NAMALWA (cell line): ENCODE data around the gene ARL4C.
"Not testable (repeated sequence)": the region's sequence is repeated elsewhere in the genome, so short reads cannot be mapped to it uniquely, and the experiment has no call there.

Source experiments
- DNase-seq: peaks from one replicate; pipeline ENCODE4 v3.0.0-alpha.2; 2015; ENCODE audit warnings: low spot score

The ARL4C gene

GRCh38 chr2:234472155-234472554 is 24.7 kb downstream of the ARL4C start:
- DNase-seq = no peak

- DNase-seq = no peak
Observed at GRCh38 chr2:234469972-234470371, 26.9 kb downstream of the ARL4C start.

- DNase-seq = no peak
Observed at GRCh38 chr2:234469251-234469845, 27.5 kb downstream of the ARL4C start.

DNA sequence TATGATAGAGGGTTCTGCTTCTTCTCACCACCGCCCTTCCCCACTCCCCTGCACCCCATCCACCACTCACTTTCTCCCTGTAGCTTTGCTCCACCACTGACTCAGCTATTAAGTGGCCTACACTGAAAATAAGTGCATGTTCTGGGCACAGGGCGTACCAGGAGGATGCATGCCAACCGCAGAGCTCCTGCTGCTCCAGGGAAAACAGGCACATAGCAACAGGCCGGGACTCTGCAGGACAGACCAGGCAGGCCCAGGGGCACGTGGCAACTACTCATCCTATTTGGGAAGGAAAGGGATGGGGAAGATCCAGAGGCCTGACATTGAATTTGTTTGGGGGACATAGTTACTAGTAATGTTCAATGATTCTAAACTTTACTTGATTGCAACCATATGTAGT is 28.4 kb downstream of the ARL4C start:
- DNase-seq = no peak

DNA sequence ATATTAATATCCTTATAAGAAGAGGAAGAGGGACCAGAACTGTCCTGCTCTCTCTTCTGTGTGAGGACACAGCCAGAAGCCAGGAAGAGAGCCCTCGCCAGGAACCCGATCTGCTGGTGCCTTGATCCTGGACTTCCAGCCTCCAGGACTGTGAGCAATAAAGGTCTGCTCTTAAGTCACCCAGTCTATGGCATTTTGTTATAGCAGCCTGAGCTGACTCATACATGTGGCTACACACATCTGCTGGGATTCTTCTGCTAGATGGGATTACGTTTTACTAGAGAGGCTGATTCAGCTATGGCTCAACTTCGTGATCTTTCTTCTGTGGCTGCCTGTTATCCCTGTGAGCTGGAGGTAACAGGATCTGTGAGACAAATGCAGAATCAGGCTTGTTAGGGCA is 29.6 kb downstream of the ARL4C start:
- DNase-seq = no peak

- DNase-seq = no peak
Observed at GRCh38 chr2:234464291-234464645, 32.6 kb downstream of the ARL4C start.

DNA sequence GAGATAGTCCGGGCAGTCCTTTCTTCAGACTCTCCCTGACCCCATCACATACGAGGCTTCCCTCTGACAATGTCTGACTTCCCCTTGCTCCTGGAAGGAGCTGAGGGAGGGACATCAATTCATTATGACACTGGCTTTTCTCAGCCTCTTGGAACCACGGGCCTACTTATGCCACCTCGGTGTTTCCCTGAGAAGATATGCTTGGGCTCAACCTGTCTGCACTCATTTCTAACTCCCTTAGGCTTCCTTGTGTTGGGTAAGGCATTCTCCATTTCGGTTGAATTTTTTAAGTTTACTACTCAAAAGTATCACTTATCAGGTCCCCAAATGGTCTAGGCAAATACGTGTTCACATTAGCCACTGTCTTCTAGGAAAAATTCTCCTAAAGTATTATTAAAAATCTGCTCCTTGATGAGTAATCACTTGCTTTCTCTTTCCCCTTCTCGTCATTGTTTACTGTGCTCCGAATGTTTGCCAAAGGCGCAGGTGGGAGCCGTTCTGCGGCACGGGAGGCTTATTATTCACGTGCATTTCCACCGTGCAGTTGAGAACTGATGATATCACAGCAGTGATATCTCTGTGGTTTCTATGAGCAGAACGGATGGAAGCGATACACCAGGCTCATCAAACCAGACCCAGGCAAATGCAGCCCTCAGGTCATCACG is 33.1 kb downstream of the ARL4C start:
- DNase-seq = no peak

- DNase-seq = no peak
Observed at GRCh38 chr2:234462218-234462992, 34.5 kb downstream of the ARL4C start.

GRCh38 chr2:234459401-234460009 is 37.4 kb downstream of the ARL4C start:
- no peak for DNase-seq

- no peak for DNase-seq
Observed at GRCh38 chr2:234458466-234458865, 38.4 kb downstream of the ARL4C start.

- no peak for DNase-seq
Observed at GRCh38 chr2:234457421-234457820, 39.5 kb downstream of the ARL4C start.

GRCh38 chr2:234455246-234455645 is 41.6 kb downstream of the ARL4C start:
- not testable (repeated sequence) for DNase-seq

DNA sequence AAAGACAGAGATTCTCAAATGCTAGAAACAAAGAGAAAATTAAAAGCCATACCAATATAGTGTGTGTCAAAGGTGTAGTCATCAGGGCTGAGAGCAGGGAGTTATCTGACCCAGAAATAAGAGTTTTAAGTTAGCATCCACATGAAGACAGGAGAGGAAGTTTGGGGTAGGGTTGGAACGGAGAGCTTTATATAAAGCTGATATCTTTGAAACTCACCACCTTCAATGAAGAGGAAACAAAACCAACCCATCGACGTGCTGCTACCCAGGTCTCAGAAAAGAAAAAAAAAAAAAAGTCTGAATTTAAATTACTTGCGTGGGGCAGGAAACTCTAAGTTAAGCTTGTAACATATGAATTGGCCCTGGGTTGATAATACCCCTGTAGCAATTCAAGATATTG is 42.4 kb downstream of the ARL4C start:
- no peak for DNase-seq

DNA sequence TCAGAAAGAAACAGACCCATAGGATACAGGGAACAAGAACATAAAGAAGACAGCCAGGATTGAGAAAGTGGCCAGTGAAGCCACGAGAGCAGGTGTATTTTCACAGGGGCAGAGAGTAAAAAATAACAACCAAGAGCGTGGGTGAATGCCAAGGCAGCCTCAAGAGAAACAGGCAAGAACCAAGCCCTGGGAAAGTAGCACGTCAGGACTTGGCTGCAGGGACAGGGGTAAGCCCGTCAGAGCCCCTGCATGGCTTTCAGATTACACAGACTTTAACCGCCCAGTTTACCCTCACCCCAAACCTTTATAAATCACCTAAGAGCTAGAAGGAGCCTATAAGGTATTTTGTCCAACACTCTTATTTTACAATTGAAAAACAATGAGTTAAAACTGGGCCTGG is 43.7 kb downstream of the ARL4C start:
- DNase-seq = no peak

- DNase-seq = no peak
Observed at GRCh38 chr2:234451852-234452625, 44.8 kb downstream of the ARL4C start.

GRCh38 chr2:234451242-234451641 is 45.6 kb downstream of the ARL4C start:
- DNase-seq = no peak

DNA sequence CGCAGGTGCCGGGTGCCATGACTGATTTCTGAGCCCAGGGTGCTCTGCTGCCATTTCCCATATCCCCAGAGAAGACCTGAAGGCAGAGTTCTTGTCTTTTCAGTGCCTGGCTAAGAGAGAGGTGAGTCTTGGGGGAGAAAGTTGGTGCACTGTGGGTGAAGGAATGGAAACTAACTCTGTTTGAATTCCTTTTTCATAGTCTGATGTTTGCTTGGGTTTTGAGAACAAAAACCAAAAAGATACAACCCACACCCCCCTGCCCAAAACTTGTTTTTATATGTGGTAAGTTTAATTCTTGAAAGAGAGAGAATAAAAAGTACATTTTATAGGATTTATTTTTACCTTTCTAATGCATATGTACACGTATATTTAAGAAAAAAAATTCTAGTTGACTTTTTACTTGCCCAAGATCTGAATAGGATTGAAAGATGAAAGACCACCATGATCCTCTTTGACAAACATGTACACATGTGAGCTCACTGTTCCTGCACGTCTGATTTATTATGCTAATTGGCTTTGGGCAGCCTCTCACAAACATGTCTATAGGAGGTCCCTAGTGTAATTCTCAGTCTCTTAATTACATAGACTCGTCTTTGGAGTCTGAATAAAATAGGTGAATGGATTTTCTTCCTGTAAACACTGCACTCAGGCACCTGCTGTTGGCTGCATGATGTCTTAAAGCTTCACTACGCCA is 46.3 kb downstream of the ARL4C start:
- no peak for DNase-seq

DNA sequence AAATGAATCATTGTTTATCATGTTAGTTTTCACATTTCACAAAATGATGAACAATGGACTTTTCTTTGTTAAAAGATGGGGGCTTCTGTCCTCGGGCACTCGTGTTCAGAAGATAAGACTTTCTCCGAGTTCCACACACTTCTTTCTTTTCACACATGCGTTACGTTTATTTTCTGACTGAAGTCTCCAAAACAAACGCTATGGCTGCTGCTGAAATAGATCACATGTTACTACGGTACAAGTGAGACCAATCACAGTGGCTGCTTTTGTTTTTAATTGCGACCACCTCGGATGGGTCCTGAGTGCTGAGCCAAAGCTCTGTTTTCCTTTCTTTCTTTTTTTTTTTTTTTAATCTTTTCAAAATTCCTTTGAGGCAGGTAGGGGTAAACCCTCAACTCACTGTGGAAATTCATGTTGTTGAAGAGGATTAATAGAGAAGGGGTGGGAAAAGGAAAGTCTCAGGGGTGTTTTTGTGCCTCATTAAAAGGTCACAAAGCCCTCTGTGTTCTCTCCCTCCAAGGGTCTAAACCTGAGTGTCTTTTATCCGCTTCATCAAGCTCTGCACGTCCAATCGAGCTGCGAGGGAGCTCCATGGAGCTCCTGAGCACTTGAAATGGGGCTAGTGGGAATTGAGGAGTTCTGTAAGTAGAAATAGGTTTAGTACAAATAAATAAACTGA is 48.2 kb downstream of the ARL4C start:
- no peak for DNase-seq

DNA sequence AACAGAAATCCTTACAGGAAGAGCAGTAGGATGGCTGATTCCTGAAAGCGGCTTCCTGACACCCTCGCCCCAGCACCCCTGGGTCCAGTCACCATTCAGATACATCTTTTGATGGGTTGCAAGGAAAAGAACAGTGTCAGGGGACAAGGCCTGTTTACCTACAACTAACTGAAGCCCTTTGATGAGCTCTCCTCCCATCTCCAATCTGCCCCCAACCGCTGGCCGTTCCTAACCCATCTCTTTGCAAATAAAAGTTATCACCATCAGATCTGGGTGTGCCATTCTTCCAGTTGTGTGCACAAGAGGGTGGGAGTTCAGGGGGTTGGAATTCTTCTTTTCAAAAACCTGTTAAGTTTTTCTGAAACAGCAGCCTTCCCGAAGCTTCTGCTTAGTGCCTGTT is 48.9 kb downstream of the ARL4C start:
- DNase-seq = no peak

GRCh38 chr2:234447189-234447588 is 49.7 kb downstream of the ARL4C start:
- no peak for DNase-seq
